ENCODE measurements around the gene PCLO.
"Not testable (repeated sequence)": the region's sequence is repeated elsewhere in the genome, so short reads cannot be mapped to it uniquely, and the experiment has no call there.

The PCLO gene

DNA sequence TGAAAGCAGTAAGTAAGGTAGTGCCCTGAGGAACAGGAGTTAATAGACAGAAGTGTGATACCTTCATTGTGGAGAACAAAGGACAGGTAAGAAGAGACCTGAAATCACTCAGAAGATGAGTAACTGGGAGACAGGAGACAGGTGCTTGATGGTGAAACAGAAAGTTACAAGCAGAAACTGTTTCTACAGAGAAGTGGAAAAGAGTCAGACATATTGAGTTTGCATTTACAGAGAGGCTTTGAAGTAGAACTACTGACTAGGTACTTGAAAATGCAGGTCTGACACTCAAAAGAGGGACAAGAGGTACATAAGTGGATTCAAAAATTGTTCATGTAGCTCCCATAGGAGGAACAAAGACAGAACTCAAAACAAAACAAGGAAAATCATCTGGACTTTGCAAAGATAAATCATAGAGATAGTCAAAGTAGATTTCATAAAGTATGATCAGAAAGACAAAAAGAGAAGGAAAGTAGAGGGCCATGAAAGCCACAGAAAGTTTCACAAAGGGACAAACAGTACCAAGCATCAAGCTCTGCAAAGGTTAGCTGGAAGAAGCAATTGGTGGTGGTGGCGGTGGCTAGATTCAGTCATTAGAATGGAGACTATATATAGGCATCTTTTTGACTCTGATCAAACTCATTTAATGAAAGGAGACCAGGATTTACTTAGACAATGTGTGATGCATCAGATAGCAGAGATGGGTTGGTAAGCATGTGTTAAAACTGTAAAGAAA lies 198.4 kb downstream of the PCLO start:
- in situ Hi-C loops (cut with HindIII; ENCODE audit: low pct_unique_long_range_greater_than_20kb, low sequenced_read_pairs): no loop called here
- no peak for TF ChIP-seq JUND (IDR thresholded peaks at IDR 0.05; ENCODE audit: low read depth)
- no peak for DNase-seq (ENCODE audit: low read depth in 1 of 2, low spot score in 1 of 2)

- in situ Hi-C loops (cut with HindIII; ENCODE audit: low pct_unique_long_range_greater_than_20kb, low sequenced_read_pairs): no loop called here
- no peak for DNase-seq (ENCODE audit: low read depth in 1 of 2, low spot score in 1 of 2)
Measured at GRCh38 chr7:82961240-82961639, 201.4 kb downstream of the PCLO start.

GRCh38 chr7:82959528-82959927 lies 203.2 kb downstream of the PCLO start:
- DNase-seq (ENCODE audit: low read depth in 1 of 2, low spot score in 1 of 2): no peak
- in situ Hi-C loops (cut with HindIII; ENCODE audit: low pct_unique_long_range_greater_than_20kb, low sequenced_read_pairs): no loop called here
- TF ChIP-seq JUND (IDR thresholded peaks at IDR 0.05; ENCODE audit: low read depth): no peak

More at GRCh38 chr7:82961240-82961639, 201.4 kb downstream of the PCLO start:
- no peak for TF ChIP-seq JUND (IDR thresholded peaks at IDR 0.05; ENCODE audit: low read depth)

- no peak for DNase-seq (ENCODE audit: low read depth in 1 of 2, low spot score in 1 of 2)
- in situ Hi-C loops (cut with HindIII; ENCODE audit: low pct_unique_long_range_greater_than_20kb, low sequenced_read_pairs): no loop called here
- no peak for TF ChIP-seq JUND (IDR thresholded peaks at IDR 0.05; ENCODE audit: low read depth)
Measured at GRCh38 chr7:82957521-82957920, 205.2 kb downstream of the PCLO start.

DNA sequence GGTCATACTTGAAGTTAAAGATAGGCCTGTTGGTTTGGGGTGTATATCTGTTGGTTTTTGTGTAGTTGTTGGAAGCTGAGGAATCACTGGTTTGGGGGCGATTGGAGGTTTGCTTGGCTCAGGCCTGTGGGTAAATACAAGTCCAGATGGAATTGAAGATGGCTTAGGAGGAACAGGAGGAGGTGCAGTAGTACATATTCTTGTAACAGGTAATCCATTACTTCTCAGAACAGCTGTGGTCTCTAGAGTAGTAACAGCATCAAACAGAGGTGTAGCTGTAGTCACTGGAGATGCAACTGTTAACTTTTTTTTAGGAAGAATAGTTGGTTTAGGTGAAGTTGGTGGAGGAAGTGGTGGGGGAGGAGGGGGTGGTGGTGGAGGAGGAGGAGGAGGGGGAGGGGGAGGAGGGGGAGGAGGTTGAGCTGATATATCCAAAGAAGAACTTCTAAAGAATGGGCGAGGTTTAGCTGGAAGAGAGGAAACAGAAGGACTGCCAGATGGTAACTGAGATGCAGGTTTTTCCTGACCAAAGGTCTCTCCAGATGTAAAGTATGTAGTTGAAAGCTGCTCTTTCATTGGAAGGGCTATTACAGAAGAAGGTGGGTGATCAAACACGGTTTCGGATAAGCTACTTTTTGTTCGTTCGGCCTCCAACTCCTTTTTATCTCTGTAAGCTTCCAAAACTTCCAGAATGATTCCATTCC lies 209.2 kb downstream of the PCLO start:
- DNase-seq (ENCODE audit: low read depth in 1 of 2, low spot score in 1 of 2): no peak
- in situ Hi-C loops (cut with HindIII; ENCODE audit: low pct_unique_long_range_greater_than_20kb, low sequenced_read_pairs): no loop called here
- TF ChIP-seq JUND (IDR thresholded peaks at IDR 0.05; ENCODE audit: low read depth): no peak

DNA sequence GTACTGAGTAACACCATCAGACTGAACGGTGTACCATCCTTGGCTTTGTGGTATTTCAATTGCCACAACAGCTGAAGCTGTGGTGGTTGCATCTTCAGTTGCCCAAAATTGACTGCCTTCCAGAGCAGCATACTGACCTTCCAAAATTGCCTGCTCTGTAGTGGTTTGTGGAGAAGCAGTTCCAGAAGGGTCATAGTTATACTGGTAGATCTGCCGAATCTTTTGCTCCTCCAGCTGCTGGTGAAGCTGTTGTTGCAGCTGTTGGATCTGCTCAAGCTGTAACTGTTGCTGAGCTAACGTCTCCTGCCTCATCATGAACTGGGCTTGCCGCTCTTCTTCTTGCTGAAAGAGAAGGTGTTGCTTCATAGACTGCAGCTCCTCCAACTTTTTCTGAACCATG lies 212.2 kb downstream of the PCLO start:
- in situ Hi-C loops (cut with HindIII; ENCODE audit: low pct_unique_long_range_greater_than_20kb, low sequenced_read_pairs): no loop called here
- no peak for DNase-seq (ENCODE audit: low read depth in 1 of 2, low spot score in 1 of 2)
- TF ChIP-seq JUND (IDR thresholded peaks at IDR 0.05; ENCODE audit: low read depth): no peak

DNA sequence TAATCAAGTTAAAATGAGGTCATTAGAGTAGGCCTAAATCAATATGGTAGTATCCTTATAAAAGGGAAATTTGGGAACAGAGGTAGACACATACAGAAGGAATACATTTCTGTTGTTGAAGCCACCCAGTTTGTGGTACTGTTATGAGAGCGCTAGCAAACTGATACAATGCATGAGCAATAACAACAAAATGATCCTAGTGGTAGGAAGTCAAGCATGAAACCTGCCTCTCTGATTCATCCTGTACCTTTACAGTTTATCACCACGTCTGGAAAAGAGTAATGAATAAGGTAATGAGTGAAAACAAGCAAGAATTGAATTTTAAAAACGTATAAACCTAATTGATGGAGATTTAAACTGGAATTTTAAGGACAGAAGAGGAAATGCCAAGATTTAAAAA lies 217.2 kb downstream of the PCLO start:
- DNase-seq (ENCODE audit: low read depth in 1 of 2, low spot score in 1 of 2): no peak
- no peak for TF ChIP-seq JUND (IDR thresholded peaks at IDR 0.05; ENCODE audit: low read depth)
- in situ Hi-C loops (cut with HindIII; ENCODE audit: low pct_unique_long_range_greater_than_20kb, low sequenced_read_pairs): no loop called here

DNA sequence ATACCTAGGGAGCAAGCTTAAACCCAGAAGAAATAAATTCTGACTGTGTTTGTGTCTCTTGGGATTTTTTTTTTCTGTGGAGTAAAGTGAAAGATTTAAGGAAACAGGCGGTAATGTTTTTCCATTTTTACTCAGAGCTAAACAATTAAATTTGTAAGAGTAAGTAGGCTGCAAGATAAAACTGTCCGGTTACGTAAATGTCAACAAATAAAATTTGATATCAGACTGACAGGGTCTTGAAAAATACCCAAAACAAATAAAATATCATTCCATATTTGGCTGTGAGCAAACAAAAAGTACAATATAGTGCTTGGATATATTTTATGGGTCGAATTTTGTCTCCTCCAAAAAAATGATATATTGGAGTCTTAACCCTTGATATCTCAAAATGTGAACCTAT lies 217.6 kb downstream of the PCLO start:
- TF ChIP-seq JUND (IDR thresholded peaks at IDR 0.05; ENCODE audit: low read depth): no peak
- no peak for DNase-seq (ENCODE audit: low read depth in 1 of 2, low spot score in 1 of 2)
- in situ Hi-C loops (cut with HindIII; ENCODE audit: low pct_unique_long_range_greater_than_20kb, low sequenced_read_pairs): no loop called here

GRCh38 chr7:82932516-82932915 lies 230.2 kb downstream of the PCLO start:
- no peak for TF ChIP-seq JUND (IDR thresholded peaks at IDR 0.05; ENCODE audit: low read depth)
- no peak for DNase-seq (ENCODE audit: low read depth in 1 of 2, low spot score in 1 of 2)
- in situ Hi-C loops (cut with HindIII; ENCODE audit: low pct_unique_long_range_greater_than_20kb, low sequenced_read_pairs): no loop called here

- DNase-seq (ENCODE audit: low read depth in 1 of 2, low spot score in 1 of 2): no peak
- TF ChIP-seq JUND (IDR thresholded peaks at IDR 0.05; ENCODE audit: low read depth): no peak
- in situ Hi-C loops (cut with HindIII; ENCODE audit: low pct_unique_long_range_greater_than_20kb, low sequenced_read_pairs): no loop called here
Measured at GRCh38 chr7:82926477-82926876, 236.2 kb downstream of the PCLO start.

GRCh38 chr7:82925331-82925730 lies 237.4 kb downstream of the PCLO start:
- in situ Hi-C loops (cut with HindIII; ENCODE audit: low pct_unique_long_range_greater_than_20kb, low sequenced_read_pairs): no loop called here
- no peak for DNase-seq (ENCODE audit: low read depth in 1 of 2, low spot score in 1 of 2)
- no peak for TF ChIP-seq JUND (IDR thresholded peaks at IDR 0.05; ENCODE audit: low read depth)

- in situ Hi-C loops (cut with HindIII; ENCODE audit: low pct_unique_long_range_greater_than_20kb, low sequenced_read_pairs): no loop called here
- TF ChIP-seq JUND (IDR thresholded peaks at IDR 0.05; ENCODE audit: low read depth): no peak
- DNase-seq (ENCODE audit: low read depth in 1 of 2, low spot score in 1 of 2): no peak
Measured at GRCh38 chr7:82906502-82906901, 256.2 kb downstream of the PCLO start.

DNA sequence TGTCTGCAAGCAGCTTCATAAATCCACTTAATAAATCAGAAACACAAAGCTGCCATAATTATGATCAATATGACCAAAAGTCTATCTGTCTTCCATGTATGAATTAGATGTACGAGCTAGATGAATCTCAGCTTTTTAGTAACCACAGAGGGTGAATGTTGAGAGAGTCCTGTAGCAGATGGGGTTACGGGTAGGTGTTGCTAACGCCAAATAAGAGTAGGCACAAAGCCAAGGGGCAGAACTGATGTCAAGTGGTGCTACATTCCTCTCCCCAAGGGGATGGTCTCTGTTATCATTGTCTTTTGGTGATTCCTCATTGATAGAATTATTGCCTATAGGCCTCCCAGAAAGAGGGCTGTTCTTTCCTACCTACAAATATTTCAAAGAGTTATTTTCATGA lies 257.8 kb downstream of the PCLO start:
- DNase-seq (ENCODE audit: low read depth in 1 of 2, low spot score in 1 of 2): no peak
- in situ Hi-C loops (cut with HindIII; ENCODE audit: low pct_unique_long_range_greater_than_20kb, low sequenced_read_pairs): no loop called here
- TF ChIP-seq JUND (IDR thresholded peaks at IDR 0.05; ENCODE audit: low read depth): no peak

GRCh38 chr7:82901098-82901497 lies 261.6 kb downstream of the PCLO start:
- in situ Hi-C loops (cut with HindIII; ENCODE audit: low pct_unique_long_range_greater_than_20kb, low sequenced_read_pairs); DNase-seq (ENCODE audit: low read depth in 1 of 2, low spot score in 1 of 2): not testable (repeated sequence)
